SK-N-SH (cell line): ENCODE data around the gene APP. TPM values are rescaled to one million over a fixed set of nuclear protein-coding genes. Genes with fewer than 3 reads are reported as not detected.

Experiments used
- CTCF ChIA-PET: fragments of 300-600, 350-600 bp; formaldehyde crosslinking; extraction: SDS; loops from one replicate; lab custom pipeline; 2021; lab: Yijun Ruan, JAX
- POLR2A ChIA-PET: fragments of 350-600 bp; sonication (Branson Sonifier 250); formaldehyde crosslinking; extraction: SDS; loops from one replicate; lab custom pipeline; 2020; ENCODE audit warnings: antibody characterized with exemption, inconsistent platforms; lab: Yijun Ruan, JAX
- DNase-seq: peaks from one replicate; pipeline ENCODE4 v3.0.0; 2012
- H2AFZ ChIP-seq: fragments of 200-600 bp; sonication (generic); 2 replicates; pipeline ENCODE4 v1.8.1; 2016; ENCODE audit warnings: antibody characterized with exemption, mild to moderate bottlenecking, low read depth
- H3F3A ChIP-seq: fragments of 200-600 bp; sonication (generic); replicated peaks from 2 replicates; pipeline ENCODE3; 2016; ENCODE audit warnings: antibody characterized with exemption, mild to moderate bottlenecking; ENCODE audit not compliant: insufficient read depth
- H3K27ac ChIP-seq, 2 experiments: fragments of 200-500 bp in 1 of 2; fragments of 200-600 bp in 1 of 2; sonication (Bioruptor generic) in 1 of 2; sonication (generic), shearing (Covaris generic) in 1 of 2; 2 replicates each; pipeline versions ENCODE4 v1.5.1 to v1.6.1; 2014 to 2016; ENCODE audit warnings: low read depth in 2 of 2, inconsistent platforms in 1 of 2, low read length in 1 of 2, mild to moderate bottlenecking in 1 of 2, mixed read lengths in 1 of 2
- H3K27me3 ChIP-seq: fragments of 200-600 bp; sonication (generic), shearing (Covaris generic); 2 replicates; pipeline ENCODE4 v1.6.1; 2016; ENCODE audit warnings: mixed run types; ENCODE audit not compliant: insufficient read depth
- H3K36me3 ChIP-seq, 2 experiments: fragments of 200-500 bp in 1 of 2; fragments of 200-600 bp in 1 of 2; sonication (Bioruptor generic) in 1 of 2; sonication (generic) in 1 of 2; replicated peaks in 1 of 2; 2 replicates each; pipeline versions ENCODE3 to v1.5.1; 2014 to 2016; ENCODE audit warnings: low read length in 1 of 2, mild to moderate bottlenecking in 1 of 2; ENCODE audit not compliant: insufficient read depth in 2 of 2, control insufficient read depth in 1 of 2
- H3K4me1 ChIP-seq, 2 experiments: fragments of 200-500 bp in 1 of 2; fragments of 200-600 bp in 1 of 2; sonication (Bioruptor generic) in 1 of 2; sonication (generic), shearing (Covaris generic) in 1 of 2; 2 replicates each; pipeline versions ENCODE4 v1.5.1 to v1.6.1; 2014 to 2016; ENCODE audit warnings: low read depth in 1 of 2, low read length in 1 of 2, mixed run types in 1 of 2; ENCODE audit not compliant: insufficient read depth in 2 of 2, control insufficient read depth in 1 of 2
- H3K4me2 ChIP-seq: fragments of 200-600 bp; sonication (generic), shearing (Covaris generic); 2 replicates; pipeline ENCODE4 v1.6.1; 2017; ENCODE audit warnings: mixed run types
- H3K4me3 ChIP-seq, 2 experiments: fragments of 200-500 bp in 1 of 2; fragments of 200-600 bp in 1 of 2; sonication (Bioruptor generic) in 1 of 2; sonication (generic), shearing (Covaris generic) in 1 of 2; 2 replicates each; pipeline versions ENCODE4 v1.5.1 to v1.8.1; 2014 to 2016; ENCODE audit warnings: low read depth in 2 of 2, inconsistent platforms in 1 of 2, low read length in 1 of 2, mild to moderate bottlenecking in 1 of 2, mixed read lengths in 1 of 2, moderate library complexity in 1 of 2
- H3K79me2 ChIP-seq: fragments of 200-600 bp; sonication (generic); 2 replicates; pipeline ENCODE4 v1.8.1; 2017; ENCODE audit warnings: mild to moderate bottlenecking; ENCODE audit not compliant: insufficient read depth
- H3K9ac ChIP-seq: fragments of 200-600 bp; sonication (generic); 2 replicates; pipeline ENCODE4 v1.6.1; 2017; ENCODE audit warnings: mixed run types
- H3K9me2 ChIP-seq: fragments of 200-600 bp; sonication (generic); 2 replicates; pipeline ENCODE4 v1.6.1; 2017; ENCODE audit warnings: mixed run types
- H3K9me3 ChIP-seq: fragments of 200-600 bp; sonication (generic); 2 replicates; pipeline ENCODE4 v1.6.1; 2017; ENCODE audit warnings: mixed run types, mild to moderate bottlenecking, moderate library complexity
- H4K20me1 ChIP-seq: fragments of 200-600 bp; sonication (generic); 2 replicates; pipeline ENCODE4 v1.6.1; 2017; ENCODE audit warnings: mild to moderate bottlenecking, mixed run types; ENCODE audit not compliant: insufficient read depth
- ELF1 ChIP-seq: IDR thresholded peaks from 2 replicates; pipeline ENCODE4 v1.4.0; 2012
- FOXJ3 ChIP-seq: sonication (generic); formaldehyde crosslinking; IDR thresholded peaks from 2 replicates; pipeline ENCODE4 v1.5.1; 2020; ENCODE audit warnings: mild to moderate bottlenecking, missing genetic modification reagents
- GABPA ChIP-seq: IDR thresholded peaks from 2 replicates; pipeline ENCODE4 v1.4.0; 2012; ENCODE audit warnings: low read depth, mild to moderate bottlenecking
- MXI1 ChIP-seq: IDR thresholded peaks from 2 replicates; pipeline ENCODE4 v1.6.1; 2012; ENCODE audit warnings: mild to moderate bottlenecking, low read depth, low read length, improper control_type of control experiment
- NFIC ChIP-seq: IDR thresholded peaks from 2 replicates; pipeline ENCODE4 v1.4.0; 2012; ENCODE audit warnings: borderline replicate concordance
- RAD21 ChIP-seq: IDR thresholded peaks from 2 replicates; pipeline ENCODE4 v1.6.1; 2012; ENCODE audit warnings: mild to moderate bottlenecking, low read length
- SIN3A ChIP-seq: IDR thresholded peaks from 2 replicates; pipeline ENCODE4 v1.6.1; 2012; ENCODE audit warnings: low read depth, mild to moderate bottlenecking, low read length, moderate library complexity, borderline replicate concordance
- WGBS: methylation state at CpG from one replicate; pipeline ENCODE4 v1.1.6; 2017; ENCODE audit warnings: low lambda C conversion rate; 5-methylcytosine and 5-hydroxymethylcytosine counted together
- polyA plus RNA-seq, 3 experiments: library from polyadenylated mRNA; depleted of rRNA; stranded (reverse); fragments of >200 nt; gene quantifications; 2 replicates each; pipeline ENCODE4 v1.2.3, GENCODE V29; 2012
- TF ChIP-seq, protein P1 (sequence below): IDR thresholded peaks from 2 replicates; pipeline ENCODE4; 2012
- TF ChIP-seq, protein P2 (sequence below): IDR thresholded peaks from 2 replicates; pipeline ENCODE4 v1.6.1; 2012; ENCODE audit warnings: mild to moderate bottlenecking, low read depth, low read length, moderate library complexity
- TF ChIP-seq, protein P3 (sequence below): IDR thresholded peaks from 2 replicates; pipeline ENCODE4 v1.4.0; 2012; ENCODE audit warnings: low read depth, borderline replicate concordance

APP gene
- polyA plus RNA-seq, 1 of the 3 experiments (the other 2 are of a cell fraction), result 780 TPM

DNA sequence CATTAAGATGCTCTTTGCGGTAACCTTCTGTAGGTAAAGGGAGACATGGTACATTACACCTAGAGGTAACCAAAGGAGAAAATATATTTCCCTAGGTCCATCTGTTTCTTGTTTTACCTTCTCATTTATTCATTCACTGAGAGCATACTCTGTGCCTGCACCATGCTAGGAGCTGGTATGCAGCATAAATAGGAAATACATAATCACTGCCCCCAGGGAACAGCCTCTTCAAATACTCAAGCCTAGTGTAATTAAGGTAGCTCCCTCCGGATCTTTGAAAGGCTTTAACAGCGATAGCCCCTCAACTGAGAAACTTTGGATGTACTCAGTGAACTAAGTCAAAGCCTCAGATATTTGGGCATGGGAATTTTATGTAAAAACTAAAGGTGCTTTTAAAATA, 312.2 kb downstream of the APP start:
- ChIA-PET CTCF (interaction anchor here (0.9 kb wide), 1 partner anchor 859 kb away, joined by 3 read pairs; no protein-coding TSS in a partner anchor), POLR2A (no interaction called here)
- no peak overlapping the region for H2AFZ ChIP-seq
- H3K4me3 ChIP-seq, result no peak overlapping the region
- no peaks in the 10 kb centered on the region for H3K9me3 ChIP-seq
- H3K27me3 ChIP-seq, result no peaks in the 10 kb centered on the region
- no peak overlapping the region for H3K4me2 ChIP-seq
- no peaks in the 10 kb centered on the region for H3K36me3 ChIP-seq
- no peaks in the 10 kb centered on the region for H3K79me2 ChIP-seq
- H3K9ac ChIP-seq, result no peak overlapping the region
- WGBS, result 86% methylated on average over 3 of the region's 3 CpGs
- DNase-seq, result no peak
- H4K20me1 ChIP-seq, result no peaks in the 10 kb centered on the region
- H3F3A ChIP-seq, result no peaks in the 10 kb centered on the region
- H3K9me2 ChIP-seq, result no peaks in the 10 kb centered on the region
- TF ChIP-seq GABPA, result no peak
- TF ChIP-seq, protein P1, sequence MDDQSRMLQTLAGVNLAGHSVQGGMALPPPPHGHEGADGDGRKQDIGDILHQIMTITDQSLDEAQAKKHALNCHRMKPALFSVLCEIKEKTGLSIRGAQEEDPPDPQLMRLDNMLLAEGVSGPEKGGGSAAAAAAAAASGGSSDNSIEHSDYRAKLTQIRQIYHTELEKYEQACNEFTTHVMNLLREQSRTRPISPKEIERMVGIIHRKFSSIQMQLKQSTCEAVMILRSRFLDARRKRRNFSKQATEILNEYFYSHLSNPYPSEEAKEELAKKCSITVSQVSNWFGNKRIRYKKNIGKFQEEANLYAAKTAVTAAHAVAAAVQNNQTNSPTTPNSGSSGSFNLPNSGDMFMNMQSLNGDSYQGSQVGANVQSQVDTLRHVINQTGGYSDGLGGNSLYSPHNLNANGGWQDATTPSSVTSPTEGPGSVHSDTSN, result no peak
- no peak for TF ChIP-seq ELF1
- no peak for TF ChIP-seq RAD21
- TF ChIP-seq MXI1, result no peak
- TF ChIP-seq SIN3A, result no peak
- no peak for TF ChIP-seq FOXJ3 (CRISPR knock-in tag)
- TF ChIP-seq NFIC, result no peak
- TF ChIP-seq, protein P2, sequence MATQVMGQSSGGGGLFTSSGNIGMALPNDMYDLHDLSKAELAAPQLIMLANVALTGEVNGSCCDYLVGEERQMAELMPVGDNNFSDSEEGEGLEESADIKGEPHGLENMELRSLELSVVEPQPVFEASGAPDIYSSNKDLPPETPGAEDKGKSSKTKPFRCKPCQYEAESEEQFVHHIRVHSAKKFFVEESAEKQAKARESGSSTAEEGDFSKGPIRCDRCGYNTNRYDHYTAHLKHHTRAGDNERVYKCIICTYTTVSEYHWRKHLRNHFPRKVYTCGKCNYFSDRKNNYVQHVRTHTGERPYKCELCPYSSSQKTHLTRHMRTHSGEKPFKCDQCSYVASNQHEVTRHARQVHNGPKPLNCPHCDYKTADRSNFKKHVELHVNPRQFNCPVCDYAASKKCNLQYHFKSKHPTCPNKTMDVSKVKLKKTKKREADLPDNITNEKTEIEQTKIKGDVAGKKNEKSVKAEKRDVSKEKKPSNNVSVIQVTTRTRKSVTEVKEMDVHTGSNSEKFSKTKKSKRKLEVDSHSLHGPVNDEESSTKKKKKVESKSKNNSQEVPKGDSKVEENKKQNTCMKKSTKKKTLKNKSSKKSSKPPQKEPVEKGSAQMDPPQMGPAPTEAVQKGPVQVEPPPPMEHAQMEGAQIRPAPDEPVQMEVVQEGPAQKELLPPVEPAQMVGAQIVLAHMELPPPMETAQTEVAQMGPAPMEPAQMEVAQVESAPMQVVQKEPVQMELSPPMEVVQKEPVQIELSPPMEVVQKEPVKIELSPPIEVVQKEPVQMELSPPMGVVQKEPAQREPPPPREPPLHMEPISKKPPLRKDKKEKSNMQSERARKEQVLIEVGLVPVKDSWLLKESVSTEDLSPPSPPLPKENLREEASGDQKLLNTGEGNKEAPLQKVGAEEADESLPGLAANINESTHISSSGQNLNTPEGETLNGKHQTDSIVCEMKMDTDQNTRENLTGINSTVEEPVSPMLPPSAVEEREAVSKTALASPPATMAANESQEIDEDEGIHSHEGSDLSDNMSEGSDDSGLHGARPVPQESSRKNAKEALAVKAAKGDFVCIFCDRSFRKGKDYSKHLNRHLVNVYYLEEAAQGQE, result no peak
- TF ChIP-seq, protein P3, sequence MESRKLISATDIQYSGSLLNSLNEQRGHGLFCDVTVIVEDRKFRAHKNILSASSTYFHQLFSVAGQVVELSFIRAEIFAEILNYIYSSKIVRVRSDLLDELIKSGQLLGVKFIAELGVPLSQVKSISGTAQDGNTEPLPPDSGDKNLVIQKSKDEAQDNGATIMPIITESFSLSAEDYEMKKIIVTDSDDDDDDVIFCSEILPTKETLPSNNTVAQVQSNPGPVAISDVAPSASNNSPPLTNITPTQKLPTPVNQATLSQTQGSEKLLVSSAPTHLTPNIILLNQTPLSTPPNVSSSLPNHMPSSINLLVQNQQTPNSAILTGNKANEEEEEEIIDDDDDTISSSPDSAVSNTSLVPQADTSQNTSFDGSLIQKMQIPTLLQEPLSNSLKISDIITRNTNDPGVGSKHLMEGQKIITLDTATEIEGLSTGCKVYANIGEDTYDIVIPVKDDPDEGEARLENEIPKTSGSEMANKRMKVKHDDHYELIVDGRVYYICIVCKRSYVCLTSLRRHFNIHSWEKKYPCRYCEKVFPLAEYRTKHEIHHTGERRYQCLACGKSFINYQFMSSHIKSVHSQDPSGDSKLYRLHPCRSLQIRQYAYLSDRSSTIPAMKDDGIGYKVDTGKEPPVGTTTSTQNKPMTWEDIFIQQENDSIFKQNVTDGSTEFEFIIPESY, result no peak
- no peaks in the 10 kb centered on the region for H3K4me1 ChIP-seq
- no peak overlapping the region for H3K27ac ChIP-seq
